Measurements from ENCODE around the gene VWA5A.

The VWA5A gene

DNA sequence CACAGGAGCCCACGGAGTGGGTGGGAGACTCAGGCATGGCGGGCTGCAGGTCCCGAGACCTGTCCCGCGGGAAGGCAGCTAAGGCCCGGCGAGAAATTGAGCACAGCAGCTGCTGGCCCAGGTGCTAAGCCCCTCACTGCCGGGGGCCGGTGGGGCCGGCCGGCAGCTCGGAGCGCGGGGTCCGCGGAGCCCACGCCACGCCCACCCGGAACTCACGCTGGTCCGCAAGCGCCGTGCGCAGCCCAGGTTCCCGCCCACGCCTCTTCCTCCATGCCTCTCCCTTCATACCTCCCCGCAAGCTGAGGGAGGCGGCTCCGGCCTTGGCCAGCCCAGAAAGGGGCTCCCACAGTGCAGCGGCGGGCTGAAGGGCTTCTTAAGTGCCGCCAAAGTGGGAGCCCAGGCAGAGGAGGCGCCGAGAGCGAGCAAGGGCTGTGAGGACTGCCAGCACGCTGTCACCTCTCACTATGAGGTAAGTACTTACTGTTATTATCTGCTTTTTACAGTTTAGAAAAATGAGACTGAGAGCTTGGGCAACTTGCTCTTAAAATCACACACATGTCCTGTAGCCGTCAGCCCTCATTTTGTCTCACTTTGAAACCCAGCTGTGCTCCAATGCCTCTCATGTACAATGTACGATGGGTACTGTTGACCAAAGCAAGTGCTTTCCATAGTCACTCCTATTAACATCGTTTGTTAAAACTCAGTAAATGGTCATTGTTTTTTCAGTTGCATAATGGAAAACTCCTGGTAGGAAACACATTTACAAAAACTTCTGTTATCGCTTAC lies 55.7 kb downstream of the VWA5A start:
- H2AFZ ChIP-seq (ENCODE audit: low read length) = no peak overlapping the region

DNA sequence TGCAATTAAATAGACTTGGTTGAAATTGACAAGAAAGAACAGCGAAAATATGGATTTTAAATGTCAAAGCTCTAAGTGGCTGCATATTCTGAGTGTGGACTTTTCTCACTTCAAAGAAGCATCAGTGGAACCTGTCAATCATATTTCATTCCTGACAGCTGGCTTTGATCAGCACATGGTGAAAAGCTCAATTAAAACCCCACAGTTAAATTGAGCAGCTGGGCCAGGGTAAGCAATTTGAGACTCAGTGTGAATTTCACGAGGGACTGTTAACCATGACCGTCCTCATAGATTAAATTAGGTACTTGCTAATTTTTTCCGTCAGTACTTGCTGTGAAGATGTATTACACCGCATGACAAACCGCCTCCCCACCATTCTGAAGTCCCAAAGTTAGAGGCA lies 56.9 kb downstream of the VWA5A start:
- TF ChIP-seq, protein P1, sequence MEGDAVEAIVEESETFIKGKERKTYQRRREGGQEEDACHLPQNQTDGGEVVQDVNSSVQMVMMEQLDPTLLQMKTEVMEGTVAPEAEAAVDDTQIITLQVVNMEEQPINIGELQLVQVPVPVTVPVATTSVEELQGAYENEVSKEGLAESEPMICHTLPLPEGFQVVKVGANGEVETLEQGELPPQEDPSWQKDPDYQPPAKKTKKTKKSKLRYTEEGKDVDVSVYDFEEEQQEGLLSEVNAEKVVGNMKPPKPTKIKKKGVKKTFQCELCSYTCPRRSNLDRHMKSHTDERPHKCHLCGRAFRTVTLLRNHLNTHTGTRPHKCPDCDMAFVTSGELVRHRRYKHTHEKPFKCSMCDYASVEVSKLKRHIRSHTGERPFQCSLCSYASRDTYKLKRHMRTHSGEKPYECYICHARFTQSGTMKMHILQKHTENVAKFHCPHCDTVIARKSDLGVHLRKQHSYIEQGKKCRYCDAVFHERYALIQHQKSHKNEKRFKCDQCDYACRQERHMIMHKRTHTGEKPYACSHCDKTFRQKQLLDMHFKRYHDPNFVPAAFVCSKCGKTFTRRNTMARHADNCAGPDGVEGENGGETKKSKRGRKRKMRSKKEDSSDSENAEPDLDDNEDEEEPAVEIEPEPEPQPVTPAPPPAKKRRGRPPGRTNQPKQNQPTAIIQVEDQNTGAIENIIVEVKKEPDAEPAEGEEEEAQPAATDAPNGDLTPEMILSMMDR (IDR thresholded peaks at IDR 0.05; ENCODE audit: low read length) = no peak
- TF ChIP-seq EZH2 (IDR thresholded peaks at IDR 0.05; ENCODE audit: borderline replicate concordance, low read length) = no peak
- no peak overlapping the region for H3K4me2 ChIP-seq (ENCODE audit: low read length)

More for the DNA sequence above, 55.7 kb downstream of the VWA5A start:
- Histone ChIP-seq H3F3A (ENCODE audit: insufficient read depth, low read length) (no peaks in the 10 kb centered on the region), H3K9me2 (ENCODE audit: low read depth, low read length) (no peaks in the 10 kb centered on the region), H3K4me3 (ENCODE audit: low read depth, low read length, poor library complexity, severe bottlenecking) (no peak overlapping the region), H3K9ac (ENCODE audit: low read length) (no peak overlapping the region), H3K4me1 (ENCODE audit: insufficient read depth, low read length, severe bottlenecking) (no peaks in the 10 kb centered on the region), H3K9me3 (ENCODE audit: low read length) (no peaks in the 10 kb centered on the region), H3K36me3 (ENCODE audit: insufficient read depth, low read length) (no peaks in the 10 kb centered on the region), H3K4me2 (ENCODE audit: low read length) (no peak overlapping the region), H4K20me1 (ENCODE audit: insufficient read depth, low read length) (no peaks in the 10 kb centered on the region), H3K27me3 (ENCODE audit: insufficient read depth, low read length) (no peaks in the 10 kb centered on the region), H3K79me2 (ENCODE audit: insufficient read depth, low read length) (no peaks in the 10 kb centered on the region), H3K27ac (ENCODE audit: low read depth, low read length, poor library complexity, severe bottlenecking) (no peak overlapping the region)
- TF ChIP-seq EZH2 (IDR thresholded peaks at IDR 0.05; ENCODE audit: borderline replicate concordance, low read length) = no peak
- TF ChIP-seq, protein P1 (IDR thresholded peaks at IDR 0.05; ENCODE audit: low read length) = no peak

DNA sequence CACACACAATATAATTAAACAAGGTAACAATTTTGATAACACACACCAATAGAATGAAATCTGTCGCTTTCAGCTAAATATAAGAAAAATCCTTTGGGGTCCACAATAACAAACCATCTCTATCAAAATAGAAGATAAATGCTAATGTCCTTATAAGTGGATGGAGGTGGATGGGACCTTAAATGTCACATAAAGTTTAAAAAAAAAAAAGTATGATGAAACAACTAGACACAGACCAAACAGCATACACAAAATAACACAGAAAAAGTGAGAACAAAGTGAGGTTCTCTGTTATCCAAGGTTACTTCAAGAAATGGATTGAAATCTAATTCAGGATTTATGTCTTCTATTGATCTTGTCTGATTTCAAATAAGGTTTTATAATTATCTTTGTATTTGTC lies 57.3 kb downstream of the VWA5A start:
- TF ChIP-seq, protein P1 (IDR thresholded peaks at IDR 0.05; ENCODE audit: low read length) = no peak
- TF ChIP-seq EZH2 (IDR thresholded peaks at IDR 0.05; ENCODE audit: borderline replicate concordance, low read length) = no peak
- Histone ChIP-seq H3K27ac (ENCODE audit: low read depth, low read length, poor library complexity, severe bottlenecking) (no peak overlapping the region), H3K4me2 (ENCODE audit: low read length) (no peak overlapping the region), H3F3A (ENCODE audit: insufficient read depth, low read length) (no peaks in the 10 kb centered on the region), H4K20me1 (ENCODE audit: insufficient read depth, low read length) (no peaks in the 10 kb centered on the region), H3K79me2 (ENCODE audit: insufficient read depth, low read length) (no peaks in the 10 kb centered on the region), H3K36me3 (ENCODE audit: insufficient read depth, low read length) (no peaks in the 10 kb centered on the region), H2AFZ (ENCODE audit: low read length) (no peak overlapping the region), H3K9ac (ENCODE audit: low read length) (no peak overlapping the region), H3K4me3 (ENCODE audit: low read depth, low read length, poor library complexity, severe bottlenecking) (no peak overlapping the region), H3K27me3 (ENCODE audit: insufficient read depth, low read length) (no peaks in the 10 kb centered on the region), H3K4me1 (ENCODE audit: insufficient read depth, low read length, severe bottlenecking) (no peaks in the 10 kb centered on the region), H3K9me2 (ENCODE audit: low read depth, low read length) (no peaks in the 10 kb centered on the region), H3K9me3 (ENCODE audit: low read length) (no peaks in the 10 kb centered on the region)

More for the DNA sequence above, 56.9 kb downstream of the VWA5A start:
- H3K27me3 ChIP-seq (ENCODE audit: insufficient read depth, low read length) = no peaks in the 10 kb centered on the region
- H2AFZ ChIP-seq (ENCODE audit: low read length) = no peak overlapping the region
- H3K9me2 ChIP-seq (ENCODE audit: low read depth, low read length) = no peaks in the 10 kb centered on the region
- H3K36me3 ChIP-seq (ENCODE audit: insufficient read depth, low read length) = no peaks in the 10 kb centered on the region
- H3K4me1 ChIP-seq (ENCODE audit: insufficient read depth, low read length, severe bottlenecking) = no peaks in the 10 kb centered on the region
- no peak overlapping the region for H3K4me3 ChIP-seq (ENCODE audit: low read depth, low read length, poor library complexity, severe bottlenecking)
- no peaks in the 10 kb centered on the region for H3K9me3 ChIP-seq (ENCODE audit: low read length)
- H3F3A ChIP-seq (ENCODE audit: insufficient read depth, low read length) = no peaks in the 10 kb centered on the region
- no peak overlapping the region for H3K9ac ChIP-seq (ENCODE audit: low read length)
- H4K20me1 ChIP-seq (ENCODE audit: insufficient read depth, low read length) = no peaks in the 10 kb centered on the region
- no peaks in the 10 kb centered on the region for H3K79me2 ChIP-seq (ENCODE audit: insufficient read depth, low read length)
- no peak overlapping the region for H3K27ac ChIP-seq (ENCODE audit: low read depth, low read length, poor library complexity, severe bottlenecking)
